GM19397 (cell line): ENCODE data around the gene IMPG2.
A peak's percentile ranks its signal among the peaks of the same experiment; 100 is the strongest.

Source experiments
- ATAC-seq: cut with Tn5 transposase; IDR thresholded peaks from one replicate; pipeline ENCODE4 v1.9.1; 2021; ENCODE audit warnings: mild to moderate bottlenecking, moderate library complexity; ENCODE audit not compliant: unreplicated experiment

The IMPG2 gene

DNA sequence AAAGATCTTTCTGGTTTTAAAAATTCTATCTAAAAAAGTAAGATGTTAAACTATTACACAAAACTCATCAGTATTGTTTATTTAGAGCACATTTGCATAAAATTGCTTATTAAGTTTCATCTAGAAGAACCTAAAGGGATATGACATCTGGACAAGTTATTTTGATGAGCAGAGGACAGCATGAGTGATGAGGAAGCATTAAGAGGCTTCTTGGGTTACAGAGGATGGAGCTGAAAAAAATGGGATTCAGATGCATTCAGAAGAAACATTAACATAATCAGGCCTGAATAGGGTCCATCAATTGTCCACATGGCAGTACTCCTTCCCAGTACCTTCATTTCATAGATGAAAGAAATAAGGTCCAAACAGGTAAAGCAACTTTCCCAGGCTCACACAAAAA is 41.6 kb downstream of the IMPG2 start:
- ATAC-seq = no peak

DNA sequence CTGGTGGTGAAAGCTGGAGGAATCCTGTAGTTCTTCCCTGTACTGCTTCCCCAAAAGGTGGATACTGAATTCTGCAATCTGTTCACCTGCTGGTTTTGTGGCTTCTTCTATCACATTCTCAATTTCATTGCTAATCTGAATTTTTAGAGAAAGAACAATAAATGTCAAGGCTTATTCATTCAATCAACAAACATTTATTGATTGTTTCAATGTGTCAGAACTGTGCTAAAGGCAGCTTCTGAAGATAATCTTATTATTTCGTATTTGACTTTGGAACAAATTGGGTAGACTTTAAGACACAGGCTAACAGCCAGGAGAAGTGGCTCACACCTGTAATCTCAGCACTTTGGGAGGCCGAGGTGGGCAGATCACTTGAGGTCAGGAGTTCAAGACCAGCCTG is 46.8 kb downstream of the IMPG2 start:
- no peak for ATAC-seq

DNA sequence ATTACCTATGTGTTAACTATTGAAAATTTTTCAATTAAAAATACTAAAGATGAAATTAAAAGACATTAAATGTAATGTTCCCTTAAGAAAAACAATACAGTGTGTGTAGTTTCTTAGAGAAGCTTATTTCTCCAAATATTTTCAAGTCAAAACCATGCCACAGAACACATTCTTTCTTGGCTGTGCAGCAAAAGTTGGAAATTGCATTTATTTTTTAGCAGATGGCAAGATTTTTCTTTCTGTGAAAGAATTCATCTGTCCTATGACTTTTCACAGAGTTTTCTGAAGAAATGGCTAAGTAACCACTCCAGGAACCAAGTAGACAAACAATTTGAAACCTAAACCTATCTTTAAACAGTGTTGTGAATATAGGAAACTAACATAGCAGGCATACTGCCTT is 47.2 kb downstream of the IMPG2 start:
- ATAC-seq = no peak

DNA sequence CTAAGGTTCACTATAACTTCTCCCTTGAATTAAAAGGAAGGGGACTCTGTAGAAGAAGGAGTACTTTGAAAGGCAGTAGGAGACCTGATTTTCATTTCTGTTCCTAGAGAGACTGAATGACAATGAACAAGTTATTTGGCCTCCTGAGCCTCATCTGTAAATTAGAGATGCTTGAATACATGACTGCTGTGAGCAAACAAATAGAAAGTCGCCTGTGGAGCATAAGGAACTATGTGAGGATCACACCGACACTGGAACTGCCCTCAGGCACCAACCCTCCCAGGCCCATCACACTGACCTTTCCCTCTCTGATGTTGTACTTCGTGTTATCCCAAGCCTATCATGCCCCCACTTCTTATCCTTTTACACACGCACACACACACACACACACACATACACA is 48.6 kb downstream of the IMPG2 start:
- no peak for ATAC-seq

DNA sequence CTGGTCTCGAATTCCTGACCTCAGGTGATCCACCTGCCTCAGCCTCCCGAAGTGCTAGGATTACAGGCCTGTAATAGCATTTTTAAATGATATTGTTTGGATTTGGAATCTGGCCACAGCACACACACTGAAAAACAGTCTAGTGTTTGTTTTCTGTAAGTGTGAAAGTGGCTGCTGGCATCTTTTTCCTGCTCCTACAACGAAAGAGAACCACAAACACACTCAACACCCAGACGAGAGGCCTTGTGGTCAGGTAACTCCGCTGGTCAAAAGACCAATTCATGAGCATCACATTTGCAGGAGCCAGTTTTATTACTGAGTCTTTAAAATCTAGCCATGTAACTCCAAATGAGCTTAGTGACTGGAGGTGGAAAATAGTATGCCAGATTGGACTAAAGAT is 50.2 kb downstream of the IMPG2 start:
- no peak for ATAC-seq

DNA sequence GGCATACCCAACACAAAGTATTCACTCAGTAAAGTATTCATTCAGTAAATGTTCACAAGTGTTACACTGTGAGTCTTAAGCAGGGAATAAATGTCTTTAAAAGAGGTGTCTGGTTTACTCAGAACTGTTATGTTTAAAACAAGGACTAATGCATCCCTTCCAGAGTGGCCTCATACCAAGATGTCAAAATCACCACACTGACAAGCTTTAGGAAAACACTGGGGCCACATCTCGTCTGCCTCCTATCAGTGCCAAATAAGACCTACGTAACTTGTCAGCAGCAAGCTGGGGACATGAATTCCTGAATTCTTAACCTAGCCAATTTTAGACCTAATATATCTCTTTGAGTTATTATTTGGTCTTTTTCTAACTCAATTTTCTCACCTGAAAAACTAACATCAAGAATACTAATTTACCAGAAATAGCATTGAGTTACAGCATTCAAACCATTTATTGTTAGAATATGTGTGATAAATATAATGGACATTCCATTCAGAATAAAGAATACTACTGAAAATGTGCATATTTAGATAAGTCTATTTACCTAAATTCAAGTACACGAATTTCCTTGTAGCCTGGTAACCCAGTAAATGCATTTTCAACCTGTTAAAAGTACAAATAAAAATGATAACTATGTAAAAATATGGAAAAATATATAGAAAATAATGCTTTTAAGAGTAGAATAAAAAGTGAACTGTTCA is 51.3 kb downstream of the IMPG2 start:
- no peak for ATAC-seq

DNA sequence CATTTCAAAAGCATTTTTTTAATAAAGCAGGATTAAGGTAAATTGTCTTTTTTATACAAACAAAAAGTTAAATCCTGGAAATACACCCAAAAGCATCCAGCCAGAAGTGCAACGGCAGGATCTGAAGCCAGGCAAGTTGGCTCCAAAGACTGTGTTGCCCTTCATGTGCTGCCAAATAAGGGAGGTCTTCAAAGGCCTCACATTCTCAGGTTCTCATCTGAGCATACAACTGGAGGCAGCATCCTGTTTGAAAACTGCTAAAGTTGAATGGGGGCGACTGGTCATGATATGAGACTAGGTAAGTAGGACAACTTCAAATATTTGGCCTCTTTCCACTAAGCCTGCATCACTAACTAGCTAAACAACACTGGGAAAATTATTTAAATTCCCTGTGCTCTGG is 52.2 kb downstream of the IMPG2 start:
- ATAC-seq = no peak

DNA sequence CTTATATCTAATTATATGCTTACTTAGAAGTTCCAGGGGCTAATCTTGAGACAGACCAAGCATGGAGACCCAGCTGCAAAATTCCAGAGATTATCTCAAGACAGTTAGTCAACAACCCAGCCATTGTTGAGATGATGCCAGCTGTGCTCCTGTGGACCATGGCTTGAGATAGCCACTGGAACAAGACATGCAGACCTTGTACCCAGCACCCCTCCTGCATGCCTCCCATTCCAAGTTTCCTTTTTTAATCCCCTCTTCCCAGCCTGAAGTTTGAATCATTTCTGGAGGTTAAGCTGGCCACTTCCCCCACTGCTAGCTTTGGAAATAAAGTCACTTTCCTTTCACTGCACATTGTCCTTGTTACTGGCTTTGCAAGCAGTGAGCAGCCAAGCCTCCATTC is 53.8 kb downstream of the IMPG2 start:
- ATAC-seq = no peak

DNA sequence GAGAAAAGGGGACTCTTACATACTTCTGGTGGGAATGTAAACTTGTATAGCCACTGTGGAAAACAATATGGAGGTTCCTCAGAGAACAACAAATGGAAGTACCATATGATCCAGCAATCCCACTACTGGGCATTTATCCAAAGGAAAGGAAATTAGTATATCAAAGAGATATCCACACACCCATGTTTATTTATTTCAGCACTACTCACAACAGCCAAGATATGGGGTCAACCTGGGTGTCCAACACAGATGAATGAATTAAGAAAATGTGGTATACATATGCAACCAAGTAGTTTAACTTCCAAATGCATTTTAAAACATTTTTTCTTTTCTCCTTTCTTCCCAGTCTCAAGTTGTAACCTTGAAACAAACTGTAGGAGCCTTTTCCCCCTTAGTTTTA is 54.3 kb downstream of the IMPG2 start:
- no peak for ATAC-seq

DNA sequence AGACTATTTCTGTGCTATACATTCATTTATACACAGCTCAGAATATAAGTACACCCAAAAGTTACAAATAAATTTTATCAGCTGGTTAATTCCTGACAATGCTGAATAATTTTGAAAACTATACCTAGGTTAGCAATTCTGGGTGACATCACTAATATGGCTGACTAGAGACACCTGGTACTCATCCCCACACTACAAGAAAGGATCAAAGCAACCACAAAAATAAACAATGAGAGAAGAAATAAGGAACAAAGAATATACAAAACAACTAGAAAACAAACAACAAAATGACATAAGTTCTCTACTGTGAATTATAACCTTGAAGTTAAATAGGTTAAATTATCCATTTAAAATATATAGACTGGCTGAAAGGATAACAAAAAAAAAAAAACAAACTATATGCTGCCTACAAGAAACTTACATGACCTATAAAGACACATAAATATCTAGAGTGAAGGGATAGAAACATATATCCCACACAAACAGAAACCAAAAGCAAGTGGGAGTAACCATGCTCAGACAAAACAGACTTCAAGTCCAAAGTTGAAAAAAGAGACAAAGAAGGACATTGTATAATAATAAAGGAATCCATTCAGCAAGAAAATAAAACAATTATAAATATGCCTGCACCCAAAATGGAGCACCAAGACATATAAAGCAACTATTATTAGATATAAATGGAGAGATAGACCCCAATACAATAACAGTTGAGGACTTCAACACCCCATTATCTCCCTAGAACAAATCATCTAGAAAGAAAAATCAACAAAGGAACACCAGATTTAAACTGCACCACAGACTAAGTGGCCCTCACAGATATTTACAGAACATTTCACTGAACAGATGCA is 57.8 kb downstream of the IMPG2 start:
- ATAC-seq = peak; percentile 69

DNA sequence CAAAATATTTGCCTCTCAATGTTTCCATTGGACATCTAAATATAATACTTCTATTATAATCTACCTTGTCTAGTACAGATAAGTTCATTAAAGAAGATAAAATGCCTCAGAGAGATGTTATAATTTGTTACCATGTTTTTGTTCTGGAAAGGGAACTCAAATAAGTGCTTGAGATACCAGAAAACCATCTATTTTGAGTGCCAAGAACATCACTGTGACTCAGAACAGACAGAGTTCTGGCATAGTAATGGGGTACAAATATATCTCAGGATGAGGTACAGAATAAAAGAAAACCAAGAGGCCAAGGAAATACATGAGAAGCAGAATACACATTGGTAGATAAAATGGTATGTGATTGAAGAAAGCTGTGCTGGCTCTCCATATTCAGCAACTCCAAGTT is 58.9 kb downstream of the IMPG2 start:
- no peak for ATAC-seq

DNA sequence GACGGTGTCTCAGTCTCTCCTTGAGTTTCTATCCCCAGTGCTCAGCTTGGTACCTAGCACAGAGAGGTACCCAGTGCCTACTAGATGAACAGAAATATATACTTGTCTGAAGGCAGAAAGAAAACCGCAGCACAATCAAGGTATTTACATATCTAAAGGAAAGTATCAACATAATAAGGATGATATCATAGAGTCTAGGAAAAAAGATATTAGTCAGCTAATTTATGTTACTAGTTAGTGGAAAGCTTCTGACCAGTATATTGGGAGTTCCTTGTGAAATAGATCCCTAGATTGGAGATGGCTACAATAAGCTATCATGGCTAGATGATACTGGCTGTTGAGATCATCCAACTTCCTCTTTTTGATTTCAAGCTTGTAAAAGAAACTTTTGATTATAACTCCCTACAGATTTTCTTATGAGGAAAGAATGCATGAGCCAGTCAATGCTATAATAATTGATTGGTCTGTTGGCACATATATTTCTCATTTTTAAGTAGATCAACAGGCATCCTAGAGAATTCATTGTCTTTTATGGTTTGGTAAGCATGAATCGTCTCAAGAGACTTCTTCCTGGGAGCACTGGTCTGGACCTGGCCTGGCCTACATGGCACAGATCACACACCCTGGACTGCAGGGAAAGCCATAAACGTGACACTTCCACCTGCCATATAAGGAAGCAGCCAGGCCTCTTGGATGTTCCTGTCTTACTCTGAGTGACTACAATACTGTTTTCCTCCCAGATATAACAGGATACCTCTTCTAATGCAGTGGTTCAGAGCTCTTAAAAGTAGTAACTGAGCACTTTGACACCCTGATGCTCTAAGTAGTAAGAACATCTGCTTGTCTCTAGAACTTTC is 60.7 kb downstream of the IMPG2 start:
- no peak for ATAC-seq

DNA sequence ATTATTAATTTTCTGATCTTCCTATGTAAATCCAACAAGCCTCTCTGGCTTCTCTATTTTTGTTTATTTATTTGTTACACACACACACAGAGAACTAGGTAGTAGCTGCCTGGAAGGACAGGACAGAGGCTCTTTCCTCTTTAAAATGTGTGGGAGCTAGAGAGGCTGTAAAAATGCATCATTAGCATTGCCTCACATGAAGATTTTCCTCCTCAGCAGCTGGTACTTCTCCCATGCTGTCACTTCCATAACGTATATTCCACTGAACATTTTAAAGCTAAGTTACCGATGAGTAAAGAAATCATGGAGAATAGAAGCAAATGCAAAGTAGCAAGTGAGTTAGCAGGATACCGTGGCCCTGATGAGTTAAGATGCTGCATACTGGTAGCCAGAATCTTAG is 63.9 kb downstream of the IMPG2 start:
- no peak for ATAC-seq

DNA sequence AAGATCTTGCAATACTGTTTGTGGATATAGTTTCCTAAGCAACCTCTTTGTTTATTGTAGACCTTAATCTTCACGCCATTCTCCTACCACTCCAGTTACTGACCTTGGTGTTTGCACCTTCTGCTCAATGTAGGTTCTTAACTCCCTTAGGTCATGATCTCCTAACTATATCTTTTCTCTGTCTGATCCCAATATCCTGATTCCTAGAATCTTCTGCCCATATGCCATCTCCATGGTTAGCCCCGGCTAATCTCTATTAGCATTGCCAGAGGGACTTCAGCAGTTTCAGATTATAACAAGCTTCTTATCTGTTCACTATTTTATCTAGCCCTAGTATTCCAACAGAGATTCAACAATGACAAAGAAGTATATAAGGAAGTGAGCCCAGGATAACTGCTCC is 64.9 kb downstream of the IMPG2 start:
- ATAC-seq = no peak

DNA sequence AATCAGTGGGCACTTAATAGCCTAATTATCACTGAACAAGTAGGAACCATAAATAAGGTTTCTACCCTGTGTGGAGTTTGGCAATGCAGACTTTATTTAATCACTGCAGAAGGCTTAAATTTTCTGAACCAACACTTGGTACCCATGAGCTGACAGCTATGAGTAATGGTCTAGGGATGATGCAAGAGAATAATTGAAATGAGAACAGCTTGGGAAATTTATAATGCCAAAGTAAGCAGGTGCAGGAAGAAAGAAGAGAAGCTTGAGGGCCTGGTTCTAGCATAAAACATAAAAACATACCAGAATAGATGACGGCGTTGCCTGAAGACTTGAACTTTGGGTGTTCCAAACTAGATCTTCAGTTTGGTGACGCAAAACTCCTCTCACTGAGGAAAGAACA is 67.0 kb downstream of the IMPG2 start:
- no peak for ATAC-seq

DNA sequence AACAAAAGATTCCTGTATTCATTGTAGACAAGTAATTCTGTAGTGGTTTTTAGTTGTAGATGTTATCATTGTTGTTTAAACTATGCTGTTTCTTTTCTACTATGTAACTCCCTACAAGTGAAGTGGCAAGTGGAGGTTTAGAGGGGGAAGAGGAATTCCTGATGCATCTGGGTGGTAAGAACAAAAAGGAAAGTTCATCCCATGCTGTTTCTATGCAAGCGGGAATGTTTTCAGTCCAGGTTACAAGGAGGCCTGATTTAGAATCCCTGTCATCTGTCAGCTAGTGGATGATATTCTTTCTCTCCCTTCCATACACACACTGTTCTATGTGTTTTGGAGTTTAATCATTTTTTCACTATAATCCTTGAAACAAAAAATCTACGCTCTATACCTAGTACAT is 67.4 kb downstream of the IMPG2 start:
- ATAC-seq = no peak

DNA sequence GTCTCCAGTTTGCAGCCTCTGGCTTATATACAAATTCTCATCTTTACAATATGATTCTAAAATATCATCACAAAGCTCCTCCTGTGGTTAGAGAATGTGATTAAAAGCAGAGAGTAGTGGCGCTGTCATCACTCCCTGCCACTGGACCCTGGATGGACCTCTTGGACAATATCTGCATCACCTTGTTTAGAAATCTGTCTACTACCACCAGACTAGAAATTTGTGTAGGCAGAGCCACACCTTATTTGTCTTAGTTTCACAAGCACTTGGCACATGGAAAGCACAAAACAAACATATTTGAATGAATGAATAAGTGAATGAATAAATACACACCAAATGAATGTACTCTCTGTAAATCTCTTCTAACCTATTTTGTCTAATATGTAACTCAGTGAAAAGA is 68.1 kb downstream of the IMPG2 start:
- ATAC-seq = no peak

DNA sequence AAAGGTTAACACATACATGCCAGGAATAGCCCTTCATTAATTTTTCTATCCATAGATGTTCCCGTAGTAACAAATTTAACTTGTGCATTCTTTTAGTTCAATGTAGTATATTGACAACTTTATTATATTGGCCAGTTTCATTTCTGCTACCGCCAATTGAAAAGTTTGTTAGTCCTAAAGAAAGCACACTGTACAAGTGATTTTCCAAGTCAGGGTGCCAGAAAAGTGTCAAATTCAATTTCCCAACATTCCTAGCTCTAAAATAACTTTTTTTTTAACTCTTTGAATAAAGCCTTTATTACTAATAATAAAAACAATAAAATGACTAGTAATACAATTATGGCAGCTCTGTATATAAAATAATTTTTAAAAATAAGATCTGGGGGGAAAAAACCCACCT is 68.9 kb downstream of the IMPG2 start:
- no peak for ATAC-seq

DNA sequence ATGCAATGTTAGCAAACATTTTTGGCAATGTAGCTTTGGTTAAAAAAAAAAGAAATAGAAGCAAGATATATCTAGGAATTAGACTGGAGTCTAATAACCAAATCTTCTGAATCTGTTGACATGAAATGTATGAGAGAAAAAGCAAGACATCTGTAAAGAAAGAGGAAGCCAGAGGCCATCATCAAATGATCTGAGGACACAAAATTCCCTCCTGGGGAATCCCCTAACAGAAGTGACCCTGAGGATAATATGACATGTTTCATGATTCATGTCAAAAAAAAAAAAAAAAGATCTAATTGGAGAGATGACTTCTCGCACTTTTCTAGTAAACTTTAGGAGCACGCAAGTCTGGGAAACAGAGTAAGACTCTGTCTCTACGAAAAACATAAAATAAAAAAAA is 70.9 kb downstream of the IMPG2 start:
- ATAC-seq = no peak

DNA sequence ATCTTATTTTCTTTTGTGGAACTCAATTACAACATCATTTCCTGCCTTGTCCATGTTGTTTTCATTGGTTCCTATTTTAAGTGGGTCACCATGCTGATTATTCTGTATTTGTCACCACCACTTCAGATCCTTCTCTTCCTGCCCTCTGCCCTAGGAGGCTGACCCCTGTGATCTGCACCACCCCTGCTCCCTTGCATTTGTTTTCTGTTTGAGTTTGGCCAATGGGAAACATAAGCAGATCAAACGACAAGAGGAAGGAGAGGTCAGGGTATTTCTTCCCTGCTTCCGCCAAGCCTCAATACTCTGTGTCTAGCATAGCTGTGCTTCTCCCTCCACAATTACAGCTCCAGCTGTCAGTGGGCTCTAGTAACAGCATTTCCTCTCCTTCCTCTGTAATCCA is 71.6 kb downstream of the IMPG2 start:
- ATAC-seq = no peak

DNA sequence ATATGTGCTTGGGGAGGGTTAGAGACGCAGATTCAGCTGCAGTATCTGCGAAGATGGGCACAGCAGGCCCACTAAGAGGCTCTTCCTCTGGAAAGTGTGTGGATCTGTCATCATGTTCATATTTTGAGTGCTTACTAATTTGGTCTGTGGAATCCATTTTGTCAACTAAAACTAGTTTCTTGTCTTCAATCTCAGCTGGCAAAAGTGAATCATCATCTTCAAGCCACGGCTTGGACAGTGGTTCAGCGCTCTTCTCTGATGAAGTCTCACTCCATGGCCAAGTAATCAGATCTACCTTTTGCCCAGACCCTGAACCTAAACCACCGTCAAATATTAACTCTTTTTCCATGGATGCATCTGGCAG is 76.2 kb downstream of the IMPG2 start:
- ATAC-seq = no peak
